Upper lobe of right lung (tissue), 1 donor: Measurements from ENCODE around the gene NAPB. TPM values are rescaled to one million over a fixed set of nuclear protein-coding genes. Genes with fewer than 3 reads are reported as not detected.

Experiments
- ATAC-seq: fragments of 200-7000 bp; cut with Tn5 transposase; one replicate; pipeline ENCODE4 v1.9.1; 2020; ENCODE audit warnings: mild to moderate bottlenecking, moderate library complexity
- DNase-seq: peaks from one replicate; pipeline ENCODE4 v3.0.0-alpha.2; 2020
- H3K27ac ChIP-seq: fragments of 200-600 bp; one replicate; pipeline ENCODE4 v1.8.0; 2022
- H3K27me3 ChIP-seq: fragments of 200-600 bp; one replicate; pipeline ENCODE4 v1.8.0; 2022; ENCODE audit warnings: mild to moderate bottlenecking
- H3K36me3 ChIP-seq: fragments of 200-600 bp; one replicate; pipeline ENCODE4 v1.8.0; 2022
- H3K4me1 ChIP-seq: fragments of 200-600 bp; one replicate; pipeline ENCODE4 v1.8.0; 2022
- H3K4me3 ChIP-seq: fragments of 200-600 bp; one replicate; pipeline ENCODE4 v1.8.0; 2022; ENCODE audit warnings: mild to moderate bottlenecking
- H3K9me3 ChIP-seq: fragments of 200-600 bp; one replicate; pipeline ENCODE4 v1.8.0; 2022
- intact Hi-C: fragments of 100-400 bp; cut with DNase I; formaldehyde crosslinking; loops from one replicate; pipeline ENCODE4 v1.11.0; 2022
- total RNA-seq: library from RNA; stranded (reverse); fragmentation: NEBNext Ultra II Directional; extraction: Animal tissue kit (Norgen Biotek cat#: 25700); gene quantifications from one replicate; pipeline ENCODE4 v1.2.1, GENCODE V29; 2021
- TF ChIP-seq, protein P1 (sequence below): fragments of 200-600 bp; IDR thresholded peaks from one replicate; pipeline ENCODE4 v1.8.0; 2022; ENCODE audit warnings: antibody characterized with exemption
- donor health status: DM: no; HTN: yes; CAD: no; lungs with severe emphysema.

The NAPB gene
- total RNA-seq, 1 donor from 2014 or later = 10.8 TPM

DNA sequence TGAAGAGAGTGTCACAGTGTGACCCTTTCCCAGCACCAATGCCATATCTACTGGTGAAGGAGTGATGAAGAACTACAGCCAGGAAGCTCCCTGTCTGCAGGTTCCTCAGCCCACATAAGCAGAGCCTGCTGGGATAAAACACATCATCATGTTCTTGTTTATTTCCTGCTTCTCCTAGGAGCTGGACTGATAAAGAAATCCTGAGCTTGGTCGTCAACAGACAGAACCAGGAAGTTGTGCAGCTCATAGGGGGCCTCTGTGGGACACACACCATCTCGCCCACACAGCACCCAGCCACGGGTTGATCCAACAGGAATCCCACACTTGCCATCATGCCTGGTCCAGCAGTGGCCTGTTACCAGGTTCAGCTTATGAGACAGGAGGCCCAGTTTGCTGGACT lies 15.4 kb upstream of the NAPB start:
- TF ChIP-seq, protein P1, sequence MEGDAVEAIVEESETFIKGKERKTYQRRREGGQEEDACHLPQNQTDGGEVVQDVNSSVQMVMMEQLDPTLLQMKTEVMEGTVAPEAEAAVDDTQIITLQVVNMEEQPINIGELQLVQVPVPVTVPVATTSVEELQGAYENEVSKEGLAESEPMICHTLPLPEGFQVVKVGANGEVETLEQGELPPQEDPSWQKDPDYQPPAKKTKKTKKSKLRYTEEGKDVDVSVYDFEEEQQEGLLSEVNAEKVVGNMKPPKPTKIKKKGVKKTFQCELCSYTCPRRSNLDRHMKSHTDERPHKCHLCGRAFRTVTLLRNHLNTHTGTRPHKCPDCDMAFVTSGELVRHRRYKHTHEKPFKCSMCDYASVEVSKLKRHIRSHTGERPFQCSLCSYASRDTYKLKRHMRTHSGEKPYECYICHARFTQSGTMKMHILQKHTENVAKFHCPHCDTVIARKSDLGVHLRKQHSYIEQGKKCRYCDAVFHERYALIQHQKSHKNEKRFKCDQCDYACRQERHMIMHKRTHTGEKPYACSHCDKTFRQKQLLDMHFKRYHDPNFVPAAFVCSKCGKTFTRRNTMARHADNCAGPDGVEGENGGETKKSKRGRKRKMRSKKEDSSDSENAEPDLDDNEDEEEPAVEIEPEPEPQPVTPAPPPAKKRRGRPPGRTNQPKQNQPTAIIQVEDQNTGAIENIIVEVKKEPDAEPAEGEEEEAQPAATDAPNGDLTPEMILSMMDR = no peak
- Histone ChIP-seq H3K36me3 (no peaks in the 10 kb centered on the region), H3K4me1 (no peaks in the 10 kb centered on the region), H3K27ac (no peak overlapping the region), H3K27me3 (no peaks in the 10 kb centered on the region), H3K4me3 (no peak overlapping the region), H3K9me3 (no peaks in the 10 kb centered on the region)
- intact Hi-C loops = no loop called here
- no peak for DNase-seq
- no peak for ATAC-seq

DNA sequence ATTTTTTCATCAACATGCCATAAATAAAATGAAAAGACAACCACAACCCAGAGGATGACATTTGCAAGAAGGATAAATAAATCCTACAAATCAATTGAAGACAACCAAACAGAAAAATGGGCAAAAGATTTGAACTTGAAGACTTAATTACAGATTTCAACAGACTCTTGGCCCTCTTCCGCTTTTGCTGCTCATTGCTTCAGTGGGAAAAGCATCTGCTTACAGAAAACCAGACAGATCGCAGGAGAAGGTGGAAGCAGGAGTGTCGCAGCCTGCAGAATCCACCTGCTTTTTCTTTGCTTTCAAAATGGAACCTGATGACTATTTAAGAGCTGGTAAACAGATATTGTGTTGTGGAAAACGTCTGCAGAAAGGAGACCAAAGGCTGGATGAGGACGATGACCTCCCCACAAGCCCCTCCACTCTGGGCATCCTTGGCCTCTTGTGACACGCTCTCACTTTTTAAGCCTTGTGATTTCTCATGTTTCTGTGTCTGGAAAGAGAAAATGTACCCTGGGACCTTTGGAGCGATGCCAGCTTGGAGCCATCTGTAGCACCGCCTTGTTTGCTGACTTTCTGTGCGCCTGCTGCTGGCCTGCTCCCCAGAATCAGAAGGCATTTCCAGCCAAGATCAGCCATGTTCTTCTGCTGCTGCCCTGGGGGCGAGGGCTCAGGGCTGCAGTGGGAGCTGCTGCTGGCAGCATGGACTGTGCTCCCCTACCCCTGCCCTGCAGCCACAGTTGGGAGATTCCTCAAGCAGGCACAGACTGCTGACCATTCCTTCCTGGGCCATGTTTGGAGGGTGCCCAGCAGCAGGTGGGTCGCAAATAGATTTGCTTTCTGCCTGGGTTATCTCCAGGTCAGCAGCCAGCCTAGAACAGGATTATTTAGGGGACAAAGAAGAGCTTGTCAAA lies 14.6 kb upstream of the NAPB start:
- Histone ChIP-seq H3K4me1 (no peaks in the 10 kb centered on the region), H3K4me3 (no peak overlapping the region), H3K9me3 (no peaks in the 10 kb centered on the region), H3K27me3 (no peaks in the 10 kb centered on the region), H3K36me3 (no peaks in the 10 kb centered on the region), H3K27ac (no peak overlapping the region)
- intact Hi-C loops = no loop called here
- no peak for ATAC-seq
- TF ChIP-seq, protein P1 = no peak
- no peak for DNase-seq

DNA sequence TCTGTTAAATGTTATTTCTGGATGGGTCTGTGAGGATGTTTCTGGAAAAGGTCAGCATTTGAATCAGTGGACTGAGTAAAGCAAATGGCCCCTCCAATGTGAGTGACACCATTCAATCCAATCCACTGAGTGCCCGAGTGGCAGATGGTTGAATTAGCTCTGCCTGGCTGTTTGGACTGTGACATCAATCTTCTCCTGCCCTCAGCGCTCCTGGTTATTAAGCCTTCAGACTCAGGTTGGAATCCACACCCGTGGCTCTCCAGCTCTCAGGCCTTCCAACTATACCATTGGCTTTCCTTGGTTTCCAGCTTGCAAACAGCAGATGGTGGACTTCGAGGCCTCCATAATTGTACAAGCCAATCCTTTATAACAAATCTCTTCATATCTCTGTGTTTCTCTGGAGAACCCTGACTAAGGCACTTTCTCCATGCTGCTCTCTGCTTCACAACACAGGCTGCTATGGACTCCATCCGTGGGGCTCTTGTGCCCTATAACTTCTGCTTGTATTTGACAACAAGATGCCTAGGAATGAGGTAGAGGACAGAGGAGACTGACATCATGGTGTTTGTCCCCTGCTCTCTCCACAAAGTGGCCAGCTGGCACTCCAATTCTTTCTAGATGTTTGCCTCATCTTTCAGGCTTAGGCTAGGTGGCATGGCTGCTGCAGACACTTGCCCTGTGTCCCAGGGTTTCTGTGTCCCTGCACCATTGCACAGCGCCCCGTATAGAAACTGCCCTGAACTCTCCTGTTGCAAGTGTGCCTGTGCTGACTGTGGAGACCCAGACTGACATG lies 13.4 kb upstream of the NAPB start:
- Histone ChIP-seq H3K9me3 (no peaks in the 10 kb centered on the region), H3K27ac (no peak overlapping the region), H3K4me1 (no peaks in the 10 kb centered on the region), H3K27me3 (no peaks in the 10 kb centered on the region), H3K4me3 (no peak overlapping the region), H3K36me3 (no peaks in the 10 kb centered on the region)
- DNase-seq (no peak), ATAC-seq (no peak)
- TF ChIP-seq, protein P1 = no peak
- intact Hi-C loops = no loop called here

DNA sequence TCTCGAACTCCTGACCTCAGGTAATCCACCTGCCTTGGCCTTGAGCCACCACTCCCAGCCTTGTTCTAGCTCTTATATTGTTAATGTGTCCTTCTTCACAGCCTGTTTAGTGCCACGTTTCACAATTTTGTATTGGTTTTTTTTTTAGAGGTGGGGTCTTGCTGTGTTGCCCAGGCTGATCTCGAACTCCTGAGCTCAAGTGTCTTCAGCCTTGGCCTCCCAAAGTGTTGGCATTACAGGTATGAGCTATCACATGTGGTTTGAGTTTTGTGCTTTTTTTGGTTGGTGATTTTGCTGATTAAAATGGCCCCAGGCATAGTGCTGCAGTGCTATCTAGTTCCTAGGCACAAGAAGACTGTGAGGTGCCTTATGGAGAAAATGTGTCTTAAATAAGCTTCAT lies 12.3 kb upstream of the NAPB start:
- no peaks in the 10 kb centered on the region for H3K27me3 ChIP-seq
- no peak overlapping the region for H3K27ac ChIP-seq
- no peaks in the 10 kb centered on the region for H3K9me3 ChIP-seq
- no peak overlapping the region for H3K4me3 ChIP-seq
- TF ChIP-seq, protein P1 = no peak
- DNase-seq = no peak
- intact Hi-C loops = no loop called here
- ATAC-seq = no peak
- H3K36me3 ChIP-seq = no peaks in the 10 kb centered on the region
- no peaks in the 10 kb centered on the region for H3K4me1 ChIP-seq

DNA sequence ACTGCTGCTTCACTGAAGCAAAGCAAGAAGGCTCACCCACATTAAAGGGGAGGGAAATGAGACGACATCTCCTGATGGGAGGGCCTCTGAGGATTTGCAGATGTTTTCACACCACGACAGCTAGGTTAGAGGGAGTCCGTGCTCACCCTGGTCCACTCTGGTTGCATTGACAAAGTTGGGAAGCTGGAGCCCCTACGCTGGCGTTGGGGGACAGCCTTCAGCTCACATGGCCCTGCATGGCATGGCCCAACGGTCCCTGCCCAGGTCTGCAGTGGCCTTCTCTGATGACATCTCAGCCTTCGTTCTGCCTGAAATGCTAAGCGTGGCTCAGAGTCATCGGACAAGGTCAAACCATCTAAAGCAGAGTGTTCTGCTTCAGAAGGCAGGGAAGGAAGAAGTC lies 3.8 kb upstream of the NAPB start:
- H3K9me3 ChIP-seq = no peaks in the 10 kb centered on the region
- no peak overlapping the region for H3K27ac ChIP-seq
- intact Hi-C loops = no loop called here
- H3K27me3 ChIP-seq = no peaks in the 10 kb centered on the region
- no peak overlapping the region for H3K4me3 ChIP-seq
- ATAC-seq (no peak), DNase-seq (no peak)
- TF ChIP-seq, protein P1 = no peak
- no peaks in the 10 kb centered on the region for H3K4me1 ChIP-seq
- H3K36me3 ChIP-seq = no peaks in the 10 kb centered on the region
